Lower leg skin (tissue), 4 donors: ENCODE data around the gene TPSG1. TPM values are rescaled to one million over a fixed set of nuclear protein-coding genes. Genes with fewer than 3 reads are reported as not detected.

ENCODE experiments used
- DNase-seq, 2 donors: peaks; one replicate each; pipeline ENCODE4 v3.0.0-alpha.2; 2019; ENCODE audit warnings: low spot score in 2 of 2
- H3K4me3 ChIP-seq: fragments of 200-600 bp; sonication (generic); 2 replicates; pipeline ENCODE4 v1.5.1; 2017; ENCODE audit warnings: mild to moderate bottlenecking, low read depth; ENCODE audit not compliant: poor library complexity, severe bottlenecking
- CTCF ChIP-seq, 3 donors: fragments of 450-650 bp; IDR thresholded peaks; one replicate each; pipeline ENCODE4 v1.5.1; 2016; ENCODE audit warnings: antibody characterized with exemption in 3 of 3, mild to moderate bottlenecking in 3 of 3, moderate library complexity in 2 of 3
- POLR2A ChIP-seq, 2 donors: fragments of 450-650 bp; IDR thresholded peaks; one replicate each; pipeline ENCODE4 v1.6.1; 2016 to 2017; ENCODE audit warnings: antibody characterized with exemption in 2 of 2, mild to moderate bottlenecking in 1 of 2, moderate library complexity in 1 of 2
- WGBS, 2 donors: methylation state at CpG; one replicate each; pipeline ENCODE4 v1.1.5; 2018; 5-methylcytosine and 5-hydroxymethylcytosine counted together
- intact Hi-C: fragments of 100-400 bp; cut with DNase I; formaldehyde crosslinking; loops from one replicate; pipeline ENCODE4 v1.15.0; 2023; ENCODE audit warnings: low total_unique reads
- total RNA-seq, 4 donors: library from RNA; depleted of rRNA; stranded (reverse); fragments of >200 nt; gene quantifications; one replicate each; pipeline ENCODE4 v1.1.0, GENCODE V29; 2016

TPSG1 gene
- total RNA-seq, 4 donors from 2014 or later, result 0.32 to 1.5 (median 1.1) TPM; not detected in 1

DNA sequence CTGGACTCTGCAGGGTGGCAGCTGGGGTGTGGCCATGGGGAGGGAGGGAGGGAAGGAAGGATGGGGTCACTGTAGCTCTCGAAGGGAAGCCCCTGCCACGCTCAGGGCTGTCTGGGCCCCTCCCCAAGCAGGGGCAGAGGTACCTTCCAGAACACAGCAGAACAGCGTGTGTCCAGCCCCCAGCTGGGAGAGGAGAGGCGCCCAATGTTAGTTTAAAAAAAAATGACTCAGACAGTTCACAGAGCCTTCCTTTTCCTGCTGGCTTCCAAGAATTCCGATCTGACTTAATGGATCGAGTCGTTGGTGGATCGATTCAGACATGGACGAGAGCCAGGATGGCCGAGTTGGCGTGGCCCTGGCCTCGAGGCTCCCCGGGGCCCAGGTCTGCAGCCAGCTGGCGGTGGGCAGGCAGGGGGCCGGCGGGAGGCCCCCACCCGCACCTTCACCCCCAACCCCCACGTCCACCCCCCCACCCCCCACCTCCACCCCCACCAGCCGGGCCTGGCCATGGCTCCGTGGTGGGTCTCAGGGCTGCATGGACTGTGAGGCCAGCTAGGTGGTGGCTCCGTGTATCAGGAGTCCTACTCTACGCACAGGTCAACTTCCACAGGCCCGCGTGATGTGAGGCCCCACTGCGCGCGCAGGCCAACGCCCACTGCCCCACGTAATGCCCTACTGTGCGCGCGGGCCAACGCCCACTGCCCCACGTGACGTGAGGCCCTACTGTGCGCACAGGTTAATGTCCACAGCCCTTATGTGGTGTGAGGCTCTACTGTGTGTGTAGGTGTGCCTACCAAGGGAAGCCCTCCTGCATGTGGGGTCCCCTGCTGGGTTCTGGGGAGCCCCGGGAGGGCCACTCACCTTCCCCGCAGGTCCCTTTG, 50.4 kb downstream of the TPSG1 start:
- TF ChIP-seq CTCF (IDR thresholded peaks at IDR 0.05) (no peak), POLR2A (IDR thresholded peaks at IDR 0.05) (no peak)
- no peak for DNase-seq
- H3K4me3 ChIP-seq, result no peak overlapping the region
- intact Hi-C loops, result no loop called here
- 64 to 74% methylated on average over 25 to 36 of the region's 38 CpGs for WGBS, 2 donors

DNA sequence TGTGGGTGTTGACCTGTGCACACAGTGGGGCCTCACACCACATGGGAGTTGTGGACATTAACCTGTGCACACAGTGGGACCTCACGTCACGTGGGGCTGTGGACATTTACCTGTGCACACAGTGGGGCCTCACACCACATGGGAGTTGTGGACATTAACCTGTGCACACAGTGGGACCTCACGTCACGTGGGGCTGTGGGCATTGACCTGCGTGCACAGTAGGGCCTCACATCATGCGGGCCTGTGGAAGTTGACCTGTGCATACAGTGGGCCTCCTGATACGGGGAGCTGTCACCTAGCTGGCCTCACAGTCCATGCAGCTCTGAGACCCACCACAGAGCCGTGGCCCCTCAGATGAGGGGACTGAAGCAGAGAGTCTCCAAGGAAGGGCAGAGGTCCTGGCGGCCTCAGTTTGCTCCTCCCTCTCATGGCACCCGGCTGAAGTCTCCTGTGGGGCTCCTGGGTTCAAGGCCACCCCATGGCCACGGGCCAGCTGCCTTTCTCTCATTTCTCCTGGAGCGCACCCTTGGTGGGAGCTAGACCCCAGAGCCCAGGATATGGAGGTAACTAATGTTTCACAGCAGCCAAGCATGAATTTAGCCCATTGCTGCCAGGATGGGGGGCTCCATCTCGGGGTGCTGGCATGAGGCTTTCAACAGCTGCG, 51.1 kb downstream of the TPSG1 start:
- TF ChIP-seq POLR2A (IDR thresholded peaks at IDR 0.05) (no peak), CTCF (IDR thresholded peaks at IDR 0.05) (no peak)
- H3K4me3 ChIP-seq, result no peak overlapping the region
- WGBS, 2 donors, result 79 to 82% methylated on average over 8 to 13 of the region's 14 CpGs
- intact Hi-C loops, result no loop called here
- DNase-seq, result no peak

DNA sequence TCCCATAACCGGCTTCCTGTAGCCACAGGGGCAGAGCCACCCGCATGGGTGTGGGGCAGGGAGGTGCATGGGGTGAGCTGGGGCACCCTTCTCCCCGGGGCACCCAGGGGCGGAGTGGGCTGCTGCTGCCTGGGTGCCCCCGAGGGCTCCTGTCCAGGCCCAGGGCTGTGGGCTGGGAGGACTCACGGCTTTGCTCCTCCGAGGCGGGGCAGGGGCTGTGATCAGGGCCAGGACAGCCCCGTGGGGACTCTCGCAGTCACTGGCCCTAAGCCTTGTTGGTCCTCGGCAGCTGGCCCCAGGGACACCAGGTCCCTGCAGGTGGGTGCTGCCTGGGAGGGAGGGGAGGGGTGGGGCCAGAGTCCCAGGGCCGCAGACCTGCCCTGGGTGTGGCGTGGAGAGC, 52.4 kb downstream of the TPSG1 start:
- TF ChIP-seq CTCF (IDR thresholded peaks at IDR 0.05), result no peak
- TF ChIP-seq POLR2A (IDR thresholded peaks at IDR 0.05), result no peak
- no peak overlapping the region for H3K4me3 ChIP-seq
- WGBS, 2 donors, result 54 to 71% methylated on average over 6 of the region's 13 CpGs
- intact Hi-C loops, result no loop called here
- no peak for DNase-seq

DNA sequence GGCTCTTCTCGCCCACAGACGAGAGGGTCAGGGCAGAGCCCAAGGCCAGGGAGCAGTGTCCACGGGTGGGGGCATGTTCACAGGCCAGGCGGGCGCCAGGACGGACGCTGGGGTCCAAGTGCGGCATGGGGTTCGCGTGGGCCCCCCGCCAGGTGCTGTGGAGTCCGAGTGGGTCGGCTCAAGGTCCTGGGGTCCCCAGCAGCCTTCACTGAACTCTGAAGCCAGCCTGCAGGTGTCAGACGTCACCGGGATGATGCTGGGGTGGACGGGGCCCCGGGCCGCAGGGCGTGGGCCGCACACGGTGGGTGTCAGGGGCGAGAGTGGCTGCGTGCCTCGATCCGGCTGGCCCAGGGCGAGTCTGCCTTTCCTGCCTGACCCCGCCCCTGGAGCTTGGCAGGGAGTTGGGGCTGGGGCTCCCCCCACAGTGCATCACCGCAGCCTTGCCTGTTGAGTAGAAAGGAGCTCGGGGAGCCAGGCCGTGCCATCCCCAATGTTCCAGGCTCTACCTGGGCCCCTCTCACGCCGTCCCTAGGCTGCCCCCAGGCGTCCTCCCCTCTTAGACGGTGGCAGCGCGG, 53.1 kb downstream of the TPSG1 start:
- intact Hi-C loops, result no loop called here
- DNase-seq, result no peak
- WGBS, 2 donors, result 46 to 76% methylated on average over 18 to 26 of the region's 36 CpGs
- H3K4me3 ChIP-seq, result no peak overlapping the region
- TF ChIP-seq POLR2A (IDR thresholded peaks at IDR 0.05) (no peak), CTCF (IDR thresholded peaks at IDR 0.05) (no peak)

Other genes with a start within 250 kb of the TPSG1 start
- gene SOX8, start 243.5 kb downstream of the TPSG1 start, total RNA-seq, result 10 to 100 TPM in 2 of 4 donors, 1 to 10 TPM in 2; 3.0 to 27.7 (median 11.4) TPM
- under 1 TPM in 1 of 4 donors, not detected in 3; 0.36 TPM for gene SSTR5, start 152.5 kb downstream of the TPSG1 start, total RNA-seq
- not detected for gene C1QTNF8, start 129.0 kb downstream of the TPSG1 start, total RNA-seq
- gene CACNA1H, start 72.2 kb downstream of the TPSG1 start, total RNA-seq, result 100 to 1,000 TPM in 2 of 4 donors, 10 to 100 TPM in 2; 29.3 to 151 (median 72.1) TPM
- gene TPSB2, start 4.9 kb upstream of the TPSG1 start, total RNA-seq, result 100 to 1,000 TPM in 1 of 4 donors, 10 to 100 TPM in 3; 10.5 to 158 (median 40.1) TPM
- gene TPSAB1, start 15.4 kb upstream of the TPSG1 start, total RNA-seq, result 10 to 100 TPM; 16.4 to 93.5 (median 29.8) TPM
- 1 to 10 TPM in 3 of 4 donors, under 1 TPM in 1; 0.93 to 7.1 (median 2.4) TPM for gene TPSD1, start 30.8 kb upstream of the TPSG1 start, total RNA-seq
- 100 to 1,000 TPM in 1 of 4 donors, 10 to 100 TPM in 3; 42.1 to 138 (median 47.4) TPM for gene UBE2I, start 84.4 kb upstream of the TPSG1 start, total RNA-seq
- 1 to 10 TPM; 1.5 to 5.4 (median 2.4) TPM for gene BAIAP3, start 108.4 kb upstream of the TPSG1 start, total RNA-seq
- 100 to 1,000 TPM in 1 of 4 donors, 10 to 100 TPM in 3; 76.8 to 106 (median 90.5) TPM for gene TSR3, start 126.6 kb upstream of the TPSG1 start, total RNA-seq
- gene GNPTG, start 126.7 kb upstream of the TPSG1 start, total RNA-seq, result 10 to 100 TPM; 46.5 to 65.7 (median 60.0) TPM
- gene UNKL, start 189.4 kb upstream of the TPSG1 start, total RNA-seq, result 10 to 100 TPM; 25.7 to 63.4 (median 36.6) TPM
- gene UQCC4, start 195.5 kb upstream of the TPSG1 start, total RNA-seq, result 10 to 100 TPM; 17.5 to 28.9 (median 21.7) TPM
- gene PERCC1, start 205.8 kb upstream of the TPSG1 start, total RNA-seq, result not detected
- under 1 TPM in 3 of 4 donors, not detected in 1; 0.49 to 0.61 (median 0.52) TPM for gene CCDC154, start 219.3 kb upstream of the TPSG1 start, total RNA-seq
- 100 to 1,000 TPM in 1 of 4 donors, 10 to 100 TPM in 3; 46.3 to 140 (median 72.4) TPM for gene CLCN7, start 249.8 kb upstream of the TPSG1 start, total RNA-seq